GM21576 (cell line): ENCODE results near the gene SERPINA1.
"Not testable (repeated sequence)": the region's sequence is repeated elsewhere in the genome, so short reads cannot be mapped to it uniquely, and the experiment has no call there.

Experiments used
- ATAC-seq: cut with Tn5 transposase; IDR thresholded peaks from one replicate; pipeline ENCODE4 v1.9.1; 2021; ENCODE audit warnings: mild to moderate bottlenecking, moderate library complexity; ENCODE audit not compliant: unreplicated experiment

SERPINA1 gene

GRCh38 chr14:94388384-94389103 is at the start of gene SERPINA1:
Gene SERPINA1, minus strand, starts transcription at chr14:94388602. Its CDS starts 5,365 bp downstream, at chr14:94383237.
- no peak for ATAC-seq

GRCh38 chr14:94428610-94429009 is 40.2 kb upstream of the SERPINA1 start:
- ATAC-seq, result no peak

- ATAC-seq, result no peak
These were observed 38.7 kb upstream of the SERPINA1 start for GRCh38 chr14:94427016-94427613.

GRCh38 chr14:94426526-94426925 is 38.1 kb upstream of the SERPINA1 start:
- no peak for ATAC-seq

- ATAC-seq, result no peak
These were observed 36.0 kb upstream of the SERPINA1 start for GRCh38 chr14:94424371-94424770.

- ATAC-seq, result no peak
These were observed 35.2 kb upstream of the SERPINA1 start for GRCh38 chr14:94423453-94424056.

- no peak for ATAC-seq
These were observed 32.9 kb upstream of the SERPINA1 start for GRCh38 chr14:94421316-94421715.

GRCh38 chr14:94417497-94418205 is 29.2 kb upstream of the SERPINA1 start:
- ATAC-seq, result not testable (repeated sequence)

GRCh38 chr14:94412671-94413638 is 24.6 kb upstream of the SERPINA1 start:
- no peak for ATAC-seq

- ATAC-seq, result no peak
These were observed 23.2 kb upstream of the SERPINA1 start for GRCh38 chr14:94411638-94412037.

- ATAC-seq, result not testable (repeated sequence)
These were observed 21.0 kb upstream of the SERPINA1 start for GRCh38 chr14:94409430-94409829.

GRCh38 chr14:94408546-94409095 is 20.2 kb upstream of the SERPINA1 start:
- no peak for ATAC-seq

- no peak for ATAC-seq
These were observed 19.5 kb upstream of the SERPINA1 start for GRCh38 chr14:94407906-94408305.

- no peak for ATAC-seq
These were observed 18.5 kb upstream of the SERPINA1 start for GRCh38 chr14:94406910-94407309.

GRCh38 chr14:94405486-94405885 is 17.1 kb upstream of the SERPINA1 start:
- no peak for ATAC-seq

GRCh38 chr14:94404561-94404960 is 16.2 kb upstream of the SERPINA1 start:
- ATAC-seq, result no peak

GRCh38 chr14:94403312-94403932 is 15.0 kb upstream of the SERPINA1 start:
- ATAC-seq, result no peak

GRCh38 chr14:94401083-94401482 is 12.7 kb upstream of the SERPINA1 start:
- no peak for ATAC-seq

GRCh38 chr14:94400422-94400841 is 12.0 kb upstream of the SERPINA1 start:
- no peak for ATAC-seq

- ATAC-seq, result no peak
These were observed 10.1 kb upstream of the SERPINA1 start for GRCh38 chr14:94398536-94398935.
